ENCODE data around the gene SULT1C4.
"Not testable (repeated sequence)": the region's sequence is repeated elsewhere in the genome, so short reads cannot be mapped to it uniquely, and the experiment has no call there.

Gene SULT1C4

DNA sequence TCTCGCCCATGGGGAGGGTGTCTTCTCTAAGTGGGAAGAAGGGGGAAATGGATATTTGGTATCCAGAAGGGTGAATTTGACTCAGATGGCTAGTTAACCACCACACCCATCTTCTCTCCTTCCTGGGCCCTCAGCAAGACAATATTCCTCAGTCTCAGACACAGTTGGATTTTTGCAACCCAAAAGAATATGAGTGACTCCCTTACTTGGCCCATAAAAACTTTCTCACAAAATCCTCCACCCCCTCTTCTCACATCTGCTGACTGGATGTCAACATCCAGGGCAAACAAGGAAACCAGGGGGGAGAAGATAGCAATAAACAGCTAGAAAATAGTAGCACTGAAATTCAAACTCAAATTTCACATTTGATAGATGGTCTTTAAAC, 35.9 kb downstream of the SULT1C4 start:
- DNase-seq (ENCODE audit: low spot score), result no peak

DNA sequence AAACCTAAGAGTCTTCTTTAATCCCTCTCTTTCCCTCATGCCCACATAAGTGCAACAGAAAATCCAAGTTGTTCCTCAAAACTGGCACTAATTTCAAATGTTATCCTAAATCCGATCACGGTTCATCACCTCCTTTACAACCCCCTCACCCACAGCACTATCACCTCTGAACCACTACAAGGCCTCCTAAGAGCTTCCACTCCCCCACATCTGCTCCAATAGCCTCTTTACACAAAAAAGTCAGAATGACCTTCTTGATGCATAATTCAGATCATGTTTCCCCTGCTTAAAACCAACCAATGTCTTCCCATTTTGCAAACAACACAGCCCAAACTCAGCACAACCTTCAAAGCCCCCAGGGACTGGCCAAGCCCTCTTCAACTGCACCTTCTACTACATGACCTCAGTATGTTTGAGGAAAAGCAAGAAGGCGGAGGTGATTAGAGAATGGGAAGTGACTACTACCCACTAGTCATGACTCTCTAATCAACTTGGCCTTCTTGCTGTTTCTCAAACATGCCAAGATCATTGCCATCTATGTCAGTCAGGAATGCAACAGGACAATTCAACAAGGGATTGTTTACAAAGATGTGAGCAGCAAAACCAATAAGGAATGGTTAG, 36.6 kb downstream of the SULT1C4 start:
- DNase-seq (ENCODE audit: low spot score), result no peak

DNA sequence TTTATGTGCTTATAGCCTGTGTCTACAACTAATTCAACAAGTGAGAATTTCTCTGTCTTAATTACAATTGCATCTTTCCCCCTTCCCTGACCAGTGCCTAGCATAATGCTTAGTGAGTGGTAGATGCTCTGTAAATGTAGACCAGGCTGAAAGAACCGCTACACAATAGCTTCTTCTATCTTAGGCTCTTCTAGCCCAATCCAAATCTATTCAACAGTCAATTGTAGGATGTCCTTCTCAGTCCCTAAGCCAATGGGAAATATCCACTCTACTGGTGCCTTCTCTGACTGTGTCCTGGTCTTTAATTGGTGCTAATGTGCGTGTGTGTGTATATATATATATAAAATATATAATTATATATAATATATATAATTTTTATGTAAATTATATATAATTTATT, 37.2 kb downstream of the SULT1C4 start:
- DNase-seq (ENCODE audit: low spot score), result no peak

DNA sequence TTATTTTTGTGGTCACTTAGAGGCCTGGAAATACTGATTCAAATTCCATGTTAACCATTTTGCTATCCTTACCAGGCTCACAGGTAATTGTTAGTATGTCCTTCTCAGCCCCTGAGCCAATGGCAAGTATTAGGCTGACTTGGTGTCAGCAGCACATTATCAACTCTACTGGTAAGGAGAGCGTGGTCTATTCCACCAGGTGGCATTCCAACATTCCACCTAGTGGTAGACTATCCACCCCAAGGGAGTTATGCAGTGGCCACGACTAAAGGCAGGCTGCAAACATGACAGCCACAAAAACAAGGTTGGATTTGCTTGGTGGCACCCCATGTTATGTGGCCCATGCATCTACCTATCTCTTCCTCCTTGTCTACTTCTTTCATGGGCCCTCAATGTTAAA, 39.5 kb downstream of the SULT1C4 start:
- DNase-seq (ENCODE audit: low spot score), result no peak

DNA sequence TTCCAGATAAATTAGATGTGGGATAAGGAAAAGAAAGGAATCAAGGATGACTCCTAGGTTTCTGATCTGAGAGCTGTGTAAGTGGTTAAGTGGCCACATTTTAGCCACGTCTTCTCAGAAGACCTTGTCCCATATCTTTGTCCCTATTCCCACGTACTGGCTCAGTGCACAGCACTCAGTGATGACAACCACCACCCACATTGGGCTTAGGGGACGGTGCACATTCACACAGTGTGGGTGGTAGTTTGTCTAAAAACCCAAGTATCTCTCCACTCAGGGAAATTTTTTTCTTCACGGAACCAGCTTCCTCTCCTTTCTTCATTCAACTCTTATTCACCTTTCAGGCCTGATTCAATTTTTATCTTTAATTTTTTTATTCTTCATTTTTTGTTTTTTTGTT, 40.7 kb downstream of the SULT1C4 start:
- no peak for DNase-seq (ENCODE audit: low spot score)

DNA sequence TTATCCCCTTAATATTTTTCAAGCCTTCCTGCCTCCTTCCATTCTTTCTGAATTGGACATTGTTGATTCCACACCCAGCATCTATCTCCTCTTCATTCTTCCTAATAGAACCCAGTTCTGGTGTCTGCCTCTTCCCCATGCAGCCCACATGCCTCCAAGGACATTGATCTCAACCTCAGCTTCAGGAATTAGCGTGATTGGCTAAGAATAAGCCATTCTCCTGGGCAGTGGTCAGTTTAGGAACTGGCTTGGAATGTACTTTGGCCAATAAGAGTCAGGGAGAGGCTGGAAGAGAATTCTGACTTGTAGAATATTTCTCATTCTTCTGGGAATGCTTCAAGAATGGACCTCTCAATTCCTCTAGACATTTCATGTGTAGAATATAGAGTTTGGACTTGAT, 45.3 kb downstream of the SULT1C4 start:
- DNase-seq (ENCODE audit: low spot score), result no peak

DNA sequence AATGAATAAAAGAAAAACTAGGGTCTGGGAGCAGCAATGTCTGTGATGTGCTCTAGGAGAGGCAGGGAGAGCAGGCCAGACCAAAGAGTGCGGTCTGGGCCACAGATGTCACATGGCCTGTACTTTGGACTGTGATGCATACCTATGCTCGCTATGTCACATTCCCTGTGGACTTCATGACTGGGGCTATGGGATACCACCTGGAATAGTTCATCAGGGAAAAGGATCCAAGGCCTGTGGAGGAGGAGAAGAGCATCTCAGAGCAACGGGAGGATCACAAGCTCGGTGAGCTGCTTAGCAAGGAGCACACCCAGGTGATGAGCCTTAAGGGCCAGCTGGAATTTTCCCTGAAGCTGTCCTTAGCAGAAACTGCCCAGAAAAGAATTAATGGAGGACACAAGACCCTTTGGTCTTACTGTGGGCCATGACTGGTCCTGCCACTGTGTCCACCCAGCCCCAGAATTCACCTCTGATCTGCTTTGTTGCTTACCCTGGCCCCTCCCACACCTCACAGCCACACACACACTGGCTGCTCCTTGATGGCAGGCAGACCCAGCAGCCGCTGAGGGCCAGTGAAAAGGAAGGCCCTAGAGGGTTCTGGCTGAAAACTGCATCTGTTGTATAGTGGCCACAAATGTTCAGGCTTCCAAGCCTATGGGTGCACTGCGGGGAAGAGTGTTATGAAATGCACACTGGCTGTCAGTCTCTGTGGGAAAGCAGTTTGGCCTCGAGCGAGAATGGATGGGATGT, 45.9 kb downstream of the SULT1C4 start:
- DNase-seq (ENCODE audit: low spot score), result no peak

DNA sequence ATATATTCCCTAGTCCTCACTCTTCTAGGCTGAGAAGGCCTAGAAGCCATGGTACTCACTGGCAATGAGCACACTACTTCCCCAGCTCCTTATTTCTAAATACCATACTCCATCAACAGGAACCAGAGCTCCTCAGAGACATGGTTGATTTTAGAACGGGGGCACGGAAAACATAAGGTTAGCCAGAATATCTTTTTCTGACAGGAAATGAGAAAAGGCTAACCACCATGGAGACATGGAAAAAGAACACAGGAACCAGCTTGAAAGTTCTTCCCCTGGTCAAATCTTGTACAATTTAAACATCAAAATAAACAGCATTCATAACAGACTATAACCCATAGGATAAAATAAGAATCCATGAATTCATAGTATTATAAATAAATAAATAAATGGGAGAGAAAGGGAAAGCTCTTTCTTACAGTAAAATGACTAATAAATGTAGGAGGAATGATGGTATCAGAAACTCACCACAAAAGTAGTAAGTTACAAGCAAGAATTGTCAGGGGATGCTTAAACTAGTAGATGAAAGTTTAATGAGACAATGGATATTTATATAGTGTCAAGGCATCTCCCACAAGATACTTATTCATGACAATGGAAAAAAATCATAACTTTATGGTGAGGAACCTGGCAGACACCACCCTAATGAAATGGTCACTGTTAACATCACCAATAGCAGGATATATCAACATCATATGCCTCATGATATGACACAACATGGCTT, 50.7 kb downstream of the SULT1C4 start:
- no peak for DNase-seq (ENCODE audit: low spot score)

DNA sequence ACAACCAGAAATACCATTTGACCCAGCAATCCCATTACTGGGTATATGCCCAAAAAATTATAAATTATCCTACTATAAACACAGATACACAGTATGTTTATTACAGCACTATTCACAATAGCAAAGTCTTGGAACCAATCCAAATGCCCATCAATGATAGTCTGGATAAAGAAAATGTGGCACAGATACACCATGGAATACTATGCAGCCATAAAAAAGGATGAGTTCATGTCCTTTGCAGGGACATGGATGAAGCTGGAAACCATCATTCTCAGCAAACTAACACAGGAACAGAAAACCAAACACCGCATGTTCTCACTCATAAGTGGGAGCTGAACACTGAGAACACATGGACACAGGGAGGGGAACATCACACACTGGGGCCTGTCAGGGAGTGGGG, 57.8 kb downstream of the SULT1C4 start:
- not testable (repeated sequence) for DNase-seq (ENCODE audit: low spot score)

DNA sequence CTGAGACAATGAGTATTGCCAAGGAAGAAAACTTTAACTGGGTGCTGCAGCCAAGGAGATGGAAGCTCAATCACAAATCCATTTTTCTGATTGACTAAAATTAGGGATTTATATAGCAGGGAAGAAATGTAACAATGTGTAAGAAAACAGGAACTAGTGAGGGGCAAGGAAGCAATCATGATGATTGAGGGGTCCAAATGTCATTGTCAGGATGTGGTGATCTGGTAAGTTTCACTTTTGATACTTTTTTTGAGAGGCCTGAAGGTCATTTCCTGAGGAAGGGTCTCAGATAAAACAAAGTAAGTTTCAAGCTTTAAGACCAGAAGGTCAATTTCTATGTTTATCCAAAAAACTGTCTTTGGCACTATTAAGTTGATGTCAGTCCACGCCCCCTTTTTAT, 59.2 kb downstream of the SULT1C4 start:
- DNase-seq (ENCODE audit: low spot score), result no peak
